Measurements from ENCODE around the gene TTC7B.
"Not testable (repeated sequence)": the region's sequence is repeated elsewhere in the genome, so short reads cannot be mapped to it uniquely, and the experiment has no call there.

The TTC7B gene, protein sequence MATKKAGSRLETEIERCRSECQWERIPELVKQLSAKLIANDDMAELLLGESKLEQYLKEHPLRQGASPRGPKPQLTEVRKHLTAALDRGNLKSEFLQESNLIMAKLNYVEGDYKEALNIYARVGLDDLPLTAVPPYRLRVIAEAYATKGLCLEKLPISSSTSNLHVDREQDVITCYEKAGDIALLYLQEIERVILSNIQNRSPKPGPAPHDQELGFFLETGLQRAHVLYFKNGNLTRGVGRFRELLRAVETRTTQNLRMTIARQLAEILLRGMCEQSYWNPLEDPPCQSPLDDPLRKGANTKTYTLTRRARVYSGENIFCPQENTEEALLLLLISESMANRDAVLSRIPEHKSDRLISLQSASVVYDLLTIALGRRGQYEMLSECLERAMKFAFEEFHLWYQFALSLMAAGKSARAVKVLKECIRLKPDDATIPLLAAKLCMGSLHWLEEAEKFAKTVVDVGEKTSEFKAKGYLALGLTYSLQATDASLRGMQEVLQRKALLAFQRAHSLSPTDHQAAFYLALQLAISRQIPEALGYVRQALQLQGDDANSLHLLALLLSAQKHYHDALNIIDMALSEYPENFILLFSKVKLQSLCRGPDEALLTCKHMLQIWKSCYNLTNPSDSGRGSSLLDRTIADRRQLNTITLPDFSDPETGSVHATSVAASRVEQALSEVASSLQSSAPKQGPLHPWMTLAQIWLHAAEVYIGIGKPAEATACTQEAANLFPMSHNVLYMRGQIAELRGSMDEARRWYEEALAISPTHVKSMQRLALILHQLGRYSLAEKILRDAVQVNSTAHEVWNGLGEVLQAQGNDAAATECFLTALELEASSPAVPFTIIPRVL

DNA sequence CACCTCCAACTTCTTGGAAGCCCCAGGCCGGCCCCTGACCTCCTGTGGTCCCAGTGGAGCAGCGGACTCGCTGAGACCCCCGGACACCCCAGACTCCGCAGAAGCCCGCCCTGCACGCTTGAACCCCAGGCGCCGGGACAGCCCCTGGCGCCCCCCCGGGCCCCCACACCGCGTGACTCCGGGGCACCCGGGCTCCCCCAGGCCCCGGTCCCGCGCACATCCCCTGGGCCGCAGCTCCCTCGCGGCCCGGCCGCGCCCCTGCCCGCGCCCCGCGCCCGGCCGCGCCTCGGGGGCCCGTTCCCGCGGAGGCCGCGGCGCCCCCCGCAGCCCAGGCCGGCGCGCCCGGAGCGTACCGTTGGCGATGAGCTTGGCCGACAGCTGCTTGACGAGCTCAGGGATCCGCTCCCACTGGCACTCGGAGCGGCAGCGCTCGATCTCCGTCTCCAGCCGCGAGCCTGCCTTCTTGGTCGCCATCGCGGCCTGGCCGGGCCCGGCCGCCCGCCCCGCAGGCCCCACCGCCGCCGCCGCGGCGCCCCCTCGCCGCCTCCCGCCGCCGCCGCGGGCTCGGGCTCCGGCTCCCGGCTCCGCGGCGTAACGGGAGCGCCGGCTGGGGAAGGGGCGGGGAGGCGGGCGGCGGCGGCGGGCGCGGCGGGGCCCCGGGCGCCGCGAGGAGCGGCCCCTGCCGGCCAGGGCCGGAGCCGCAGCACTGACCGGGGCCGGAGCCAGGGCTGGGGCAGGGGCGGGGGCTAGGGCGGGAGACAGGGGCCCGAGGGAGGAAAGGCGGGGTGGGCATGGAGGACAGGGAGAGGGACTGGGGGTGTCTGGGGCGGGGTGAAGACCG is at the start of gene TTC7B:
TTC7B (minus strand) TSS at position 609 of the 841 bp plus-strand sequence; CDS start at position 474, 135 bp downstream.
- peak; percentile 32 for DNase-seq (ENCODE audit: low spot score)

DNA sequence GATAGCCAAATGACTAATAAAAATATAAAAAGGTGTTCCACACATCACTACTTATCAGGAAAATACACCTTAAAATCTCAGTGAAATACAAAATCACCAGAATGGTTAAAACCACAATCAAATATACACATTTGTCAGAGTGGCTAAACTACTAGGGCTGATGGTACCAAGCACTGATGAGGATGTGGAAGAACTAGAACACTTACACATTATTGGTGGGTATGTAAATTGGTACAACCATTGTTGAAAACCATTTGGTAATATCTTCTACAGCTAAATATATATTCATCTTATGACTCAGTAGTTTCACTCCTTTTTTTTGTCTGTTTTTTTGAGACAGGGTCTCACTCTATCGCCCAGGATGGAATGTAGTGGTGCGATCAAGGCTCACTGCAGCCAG is 48.5 kb upstream of the TTC7B start:
- DNase-seq (ENCODE audit: low spot score), result no peak

DNA sequence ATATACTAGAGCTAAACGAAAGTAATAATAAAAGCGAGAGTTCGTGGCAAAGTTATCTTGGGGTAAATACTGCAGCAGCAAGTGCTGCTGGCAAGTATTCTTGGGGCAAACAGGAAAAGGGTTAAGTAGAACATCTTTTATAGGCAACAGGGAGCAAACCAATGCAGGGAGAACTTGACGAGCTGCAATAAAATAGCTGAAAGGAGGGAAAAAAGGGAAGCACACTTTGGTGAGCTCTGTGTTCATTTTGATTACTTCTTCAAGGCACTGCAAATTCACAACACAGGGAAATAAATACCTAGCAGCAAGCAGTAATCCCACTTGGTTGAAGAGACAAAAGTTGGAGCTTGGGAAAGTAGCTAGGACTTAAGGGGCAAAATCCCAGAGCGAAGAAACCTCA is 42.3 kb upstream of the TTC7B start:
- DNase-seq (ENCODE audit: low spot score), result no peak

DNA sequence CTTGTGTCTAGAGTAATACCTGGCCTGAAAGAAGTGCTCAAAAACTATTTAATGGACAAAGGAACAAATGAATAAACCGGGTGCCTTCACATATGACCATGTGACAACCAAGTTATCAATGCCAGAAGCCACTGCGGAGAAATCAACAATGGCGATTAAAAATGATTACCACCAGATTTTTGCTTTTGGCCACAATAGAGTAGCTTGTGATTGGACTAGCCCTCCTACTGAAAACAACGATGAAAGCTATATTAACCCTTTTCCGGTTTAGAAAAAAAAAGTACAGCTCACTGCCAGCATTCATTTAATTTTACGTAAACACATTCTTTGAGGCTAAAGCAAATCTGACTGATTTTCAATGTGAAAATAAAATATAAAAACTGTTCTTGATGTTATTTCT is 41.6 kb upstream of the TTC7B start:
- no peak for DNase-seq (ENCODE audit: low spot score)

DNA sequence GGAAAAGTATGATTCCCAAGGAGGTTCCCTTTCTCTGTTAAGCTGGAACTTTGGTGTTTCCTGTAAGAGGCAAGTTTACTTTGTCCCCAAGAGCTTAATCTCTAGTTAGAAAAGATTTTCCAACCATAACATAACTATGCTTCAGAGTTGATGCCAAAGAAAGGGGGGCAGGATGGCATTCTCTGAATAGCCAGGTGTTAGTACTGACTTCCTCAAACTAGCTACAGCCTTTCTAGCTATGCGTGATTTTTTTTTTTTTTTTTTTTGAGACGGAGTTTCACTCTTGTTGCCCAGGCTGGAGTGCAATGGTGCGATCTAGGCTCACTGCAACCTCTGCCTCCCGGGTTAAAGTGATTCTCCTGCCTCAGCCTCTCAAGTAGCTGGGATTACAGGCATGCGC is 39.9 kb upstream of the TTC7B start:
- DNase-seq (ENCODE audit: low spot score), result not testable (repeated sequence)

DNA sequence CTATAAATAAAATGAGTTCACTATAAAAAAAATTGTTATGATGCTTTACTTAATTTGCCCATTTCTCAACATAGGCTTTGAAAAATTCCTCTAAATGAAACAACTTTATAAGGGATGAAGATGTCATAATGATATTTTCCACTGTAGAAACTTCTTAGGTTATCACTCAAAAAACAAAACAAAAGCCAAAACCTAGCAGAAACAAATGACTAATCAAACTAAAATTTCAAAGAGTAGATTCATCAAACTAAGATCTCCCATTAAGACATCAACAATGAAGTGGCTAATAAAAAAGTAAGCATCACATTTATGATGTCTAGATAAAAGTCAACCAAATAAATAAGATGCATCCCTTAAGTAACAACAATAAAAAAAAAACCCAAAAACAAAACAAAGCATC is 36.9 kb upstream of the TTC7B start:
- no peak for DNase-seq (ENCODE audit: low spot score)

DNA sequence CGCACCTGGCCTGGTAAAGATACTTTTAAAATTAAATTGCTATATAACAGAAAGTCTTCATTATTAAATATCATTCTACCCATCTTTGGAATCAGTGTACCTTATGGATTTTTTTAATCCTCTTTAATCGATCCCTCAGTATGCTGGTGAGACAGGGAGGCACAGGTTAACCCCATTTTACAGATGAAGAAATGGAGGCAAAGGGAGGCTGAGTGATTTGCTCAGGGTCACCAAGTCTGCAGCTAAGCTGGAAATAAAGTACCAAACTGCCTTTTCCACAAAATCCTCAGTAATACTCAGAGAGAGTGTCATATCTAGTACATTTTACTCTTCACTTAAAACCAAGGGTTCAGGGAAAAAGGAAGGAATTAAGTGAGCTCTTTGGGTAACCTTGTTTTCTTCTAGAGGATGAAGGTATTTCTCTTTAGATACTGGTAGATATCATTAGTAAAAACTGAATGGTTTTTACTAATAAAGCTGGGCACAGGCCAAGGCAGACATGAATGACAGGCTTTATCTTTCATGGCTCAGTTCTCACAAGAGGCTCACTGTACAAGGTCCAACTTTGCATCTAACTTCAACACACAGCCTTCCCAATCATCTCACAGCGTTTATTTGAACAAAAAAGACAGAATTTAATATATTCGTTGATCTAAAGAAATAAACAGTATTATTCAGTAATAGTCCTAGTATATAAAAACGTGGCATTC is 35.3 kb upstream of the TTC7B start:
- DNase-seq (ENCODE audit: low spot score), result no peak

DNA sequence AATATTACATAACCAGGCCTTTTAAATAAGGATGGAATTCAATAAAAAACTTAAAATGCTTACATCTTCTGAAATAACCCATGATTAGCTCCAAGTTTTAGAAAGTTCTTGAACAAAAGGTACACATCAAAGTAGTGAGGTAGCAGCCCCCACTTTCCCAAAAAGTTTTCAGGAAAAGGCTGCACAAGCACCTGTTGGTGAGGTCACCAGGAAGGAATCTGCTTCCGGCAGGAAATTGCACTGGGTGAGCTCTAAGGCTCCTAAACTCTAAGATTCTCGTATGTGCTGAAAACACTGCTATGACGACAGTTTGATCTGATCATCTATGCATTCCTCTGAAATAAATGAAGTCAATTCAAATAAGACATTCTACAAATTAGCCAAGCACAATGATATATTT is 34.3 kb upstream of the TTC7B start:
- no peak for DNase-seq (ENCODE audit: low spot score)

DNA sequence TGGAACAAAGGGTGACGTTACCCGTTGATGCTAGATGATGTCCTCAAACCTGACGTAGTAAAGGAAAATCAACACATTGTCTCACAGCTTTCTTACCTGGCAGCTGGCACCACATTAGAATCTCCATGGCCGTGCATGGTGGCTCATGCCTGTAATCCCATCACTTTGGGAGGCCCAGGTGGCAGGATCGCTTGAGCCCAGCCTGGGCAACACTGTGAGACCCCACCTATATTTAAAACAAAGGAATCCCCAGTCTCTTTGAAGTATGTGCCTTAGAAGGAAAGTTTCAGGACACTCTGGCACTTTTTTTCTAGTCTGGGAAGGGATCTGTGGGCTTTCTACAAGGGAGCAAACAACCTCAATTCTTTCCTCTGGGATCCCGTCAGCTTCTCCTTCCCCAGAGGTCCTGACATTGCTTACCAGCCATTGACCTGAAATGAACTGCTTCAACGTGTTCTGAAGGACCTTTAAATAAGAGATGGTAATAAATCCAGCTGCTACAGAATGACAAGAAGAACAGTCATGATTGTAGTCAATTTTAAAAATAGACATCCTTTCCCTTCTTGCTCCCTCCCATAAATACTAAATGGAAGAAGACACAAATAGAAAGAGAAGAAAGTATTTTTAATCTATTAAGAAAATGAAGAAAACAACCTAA is 33.7 kb upstream of the TTC7B start:
- DNase-seq (ENCODE audit: low spot score), result no peak

DNA sequence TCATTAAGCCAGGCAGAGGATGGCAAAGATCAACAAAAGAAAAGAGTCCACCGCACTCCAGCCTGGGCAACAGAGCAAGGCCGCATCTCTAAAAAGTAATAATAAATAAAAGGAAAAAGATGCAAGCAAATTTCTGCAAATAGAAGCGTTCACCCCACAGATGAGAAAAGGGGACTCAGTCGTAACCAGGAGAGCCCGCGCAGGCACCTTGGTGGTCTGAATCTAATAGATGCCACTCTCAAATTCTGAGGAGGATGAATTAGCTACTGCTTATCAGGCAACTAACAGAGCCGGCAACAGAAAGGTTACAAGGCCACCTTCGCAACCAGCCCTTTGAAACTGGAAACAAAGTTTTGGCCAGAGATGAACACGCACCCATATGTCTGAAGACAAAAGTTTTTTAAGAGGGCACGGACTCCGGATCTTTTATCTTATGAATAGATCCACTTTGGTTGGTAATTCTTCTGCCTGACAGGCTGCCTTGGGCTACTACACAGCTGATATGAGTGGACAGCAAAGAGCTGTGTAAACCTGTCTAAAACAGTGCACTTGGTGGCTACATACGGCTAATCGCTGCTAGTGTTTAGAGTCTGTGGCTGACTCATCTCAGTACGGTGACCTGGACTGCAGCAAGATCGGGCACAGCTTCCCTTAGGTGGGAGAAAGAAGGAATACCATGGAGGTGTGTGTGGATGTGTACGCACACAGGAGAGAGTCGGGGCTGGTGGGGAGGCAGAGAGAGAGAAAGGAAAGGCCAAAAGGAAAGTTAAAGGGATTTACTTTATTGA is 32.9 kb upstream of the TTC7B start:
- no peak for DNase-seq (ENCODE audit: low spot score)

DNA sequence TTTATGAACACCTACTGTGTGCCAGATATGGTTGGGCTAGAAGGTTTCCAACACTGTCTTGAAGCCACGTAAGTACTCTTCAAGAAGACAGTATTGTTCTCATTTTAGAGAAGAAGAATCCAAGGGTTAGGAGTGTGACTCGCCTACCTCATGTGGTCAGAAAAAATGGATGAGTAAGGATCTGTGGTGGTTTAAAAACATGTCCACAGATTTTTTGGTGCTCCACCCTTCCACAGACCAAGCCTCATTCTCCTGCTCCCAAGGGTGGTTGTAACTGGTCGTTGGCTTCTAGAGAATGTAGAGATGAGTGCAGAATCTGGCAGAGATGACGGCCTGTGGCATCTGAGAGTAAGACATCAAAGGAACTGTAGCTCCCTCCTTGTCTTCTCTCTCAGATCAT is 30.3 kb upstream of the TTC7B start:
- DNase-seq (ENCODE audit: low spot score), result no peak

DNA sequence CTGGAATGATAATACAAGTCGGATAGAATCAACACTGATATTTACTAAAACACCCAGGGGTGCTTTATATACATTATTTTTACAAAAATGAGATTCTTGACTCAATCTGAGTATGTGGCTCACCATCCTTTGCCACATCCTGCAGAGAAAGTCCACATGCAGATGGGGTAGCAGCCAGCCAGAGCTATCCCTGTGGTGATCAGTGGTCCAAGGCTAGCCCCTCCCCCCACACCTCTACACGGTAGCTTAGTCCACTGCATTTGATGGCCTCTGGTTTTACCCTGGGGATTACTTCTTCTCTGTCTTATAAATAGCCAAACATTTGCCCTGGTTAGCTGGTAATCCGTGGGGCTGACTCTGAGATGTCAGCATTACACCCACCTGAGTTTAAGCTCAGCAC is 28.1 kb upstream of the TTC7B start:
- no peak for DNase-seq (ENCODE audit: low spot score)

DNA sequence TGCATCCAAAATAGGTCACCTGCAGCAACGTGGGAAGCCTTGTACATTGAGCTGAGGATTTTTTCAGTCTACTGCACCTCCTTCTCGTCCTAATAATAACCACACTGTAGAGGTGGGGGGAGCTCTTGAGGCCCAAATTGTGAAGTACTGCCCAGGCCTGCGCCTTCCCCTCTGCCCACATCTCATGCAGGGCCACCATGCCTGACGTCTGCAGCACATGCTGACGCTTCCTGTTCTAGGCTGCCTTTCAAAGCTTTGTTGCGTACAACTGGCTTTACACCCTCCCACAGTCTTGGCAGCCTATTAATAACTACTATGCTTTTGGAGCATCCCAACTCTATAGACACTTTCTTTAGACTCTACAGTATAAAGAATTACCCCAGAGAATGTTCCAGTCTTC is 26.5 kb upstream of the TTC7B start:
- no peak for DNase-seq (ENCODE audit: low spot score)

DNA sequence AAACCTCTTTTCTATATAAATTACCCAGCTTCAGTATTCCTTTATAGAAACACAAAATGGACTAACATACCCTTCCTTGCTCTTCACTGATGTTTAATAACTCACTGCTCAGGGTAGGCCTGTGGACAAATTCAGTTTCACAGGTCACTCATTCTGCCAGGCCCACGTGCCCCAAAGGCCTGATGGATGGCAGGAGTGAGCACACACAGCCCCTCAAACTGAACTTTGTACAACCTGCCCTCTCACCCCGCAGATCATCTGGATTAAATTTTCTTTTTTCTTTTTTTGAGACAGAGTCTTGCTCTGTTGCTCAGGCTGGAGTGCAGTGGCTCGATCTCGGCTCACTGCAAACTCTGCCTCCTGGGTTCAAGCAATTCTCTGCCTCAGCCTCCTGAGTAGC is 24.4 kb upstream of the TTC7B start:
- DNase-seq (ENCODE audit: low spot score), result not testable (repeated sequence)

DNA sequence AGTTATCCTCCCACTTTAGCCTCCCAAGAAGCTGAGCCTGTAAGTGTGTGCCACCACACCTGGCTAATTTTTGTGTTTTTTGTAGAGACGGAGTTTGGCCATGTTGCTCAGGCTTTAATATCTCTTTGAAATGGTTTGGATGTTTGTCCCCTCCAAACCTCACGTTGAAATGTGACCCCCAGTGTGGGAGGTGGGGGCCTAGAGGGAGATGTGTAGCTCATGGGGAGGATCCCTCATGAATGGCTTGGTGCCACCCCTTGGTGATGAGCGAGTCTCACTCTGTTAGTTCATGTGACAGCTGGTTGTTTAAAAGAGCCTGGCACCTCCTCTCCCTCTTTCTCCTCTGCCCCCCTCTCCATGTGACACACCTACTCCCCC is 23.6 kb upstream of the TTC7B start:
- no peak for DNase-seq (ENCODE audit: low spot score)

DNA sequence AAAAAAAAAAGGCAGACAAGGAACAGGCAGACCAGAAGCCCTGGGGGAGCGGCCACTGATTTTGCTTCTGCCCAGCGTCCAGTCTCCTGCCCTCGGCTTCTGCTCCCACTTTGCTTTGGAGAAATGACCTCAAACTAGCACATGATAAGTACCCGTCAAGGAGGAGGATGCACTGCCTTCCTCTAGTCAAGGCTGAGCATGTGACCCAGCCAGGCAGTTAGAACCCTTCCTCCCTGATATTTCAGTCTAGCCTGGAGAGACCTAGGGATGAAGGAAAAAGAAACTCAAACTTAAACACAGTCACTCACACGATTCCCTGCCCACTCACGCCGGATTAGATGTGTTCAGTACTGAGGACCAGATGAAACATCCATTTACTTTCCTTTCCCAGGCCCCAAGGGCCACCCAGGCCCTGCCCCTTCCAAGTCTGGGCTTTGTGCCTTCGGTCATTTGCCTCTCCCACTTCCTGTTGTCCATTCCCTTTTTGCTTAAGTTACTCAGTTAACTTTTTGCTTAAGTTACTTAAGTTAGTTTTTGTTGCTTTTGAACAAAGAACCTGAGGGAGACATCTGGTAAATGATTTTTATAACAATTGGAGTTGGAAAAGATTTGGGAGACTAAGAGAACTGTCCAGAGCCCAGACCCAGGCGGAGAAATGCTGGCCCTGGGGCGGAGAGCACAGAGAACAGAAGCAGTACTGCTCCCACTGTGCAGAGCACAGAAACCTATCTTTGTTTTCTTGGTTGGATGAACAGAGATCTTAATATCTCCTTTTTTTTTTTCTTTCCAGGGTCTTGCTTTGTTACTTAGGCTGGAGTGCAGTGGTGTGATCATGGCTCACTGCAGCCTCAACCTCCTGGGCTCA is 23.0 kb upstream of the TTC7B start:
- DNase-seq (ENCODE audit: low spot score), result no peak

DNA sequence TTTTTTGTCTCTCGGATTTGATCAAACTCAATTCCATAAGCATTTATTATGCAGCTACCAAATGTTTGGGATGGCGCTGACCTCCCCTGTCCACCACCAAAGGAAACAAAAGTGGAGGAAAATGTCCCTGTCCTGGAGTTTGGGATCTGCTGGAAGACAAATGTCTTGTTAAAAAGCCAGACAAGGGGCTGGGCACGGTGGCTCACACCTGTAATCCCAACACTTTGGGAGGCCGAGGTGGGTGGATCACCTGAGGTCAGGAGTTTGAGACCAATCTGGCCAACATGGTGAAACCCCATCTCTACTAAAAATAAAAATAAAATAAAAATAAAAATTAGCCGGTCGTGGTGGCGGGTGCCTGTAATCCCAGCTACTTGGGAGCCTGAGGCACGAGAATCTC is 22.3 kb upstream of the TTC7B start:
- not testable (repeated sequence) for DNase-seq (ENCODE audit: low spot score)

DNA sequence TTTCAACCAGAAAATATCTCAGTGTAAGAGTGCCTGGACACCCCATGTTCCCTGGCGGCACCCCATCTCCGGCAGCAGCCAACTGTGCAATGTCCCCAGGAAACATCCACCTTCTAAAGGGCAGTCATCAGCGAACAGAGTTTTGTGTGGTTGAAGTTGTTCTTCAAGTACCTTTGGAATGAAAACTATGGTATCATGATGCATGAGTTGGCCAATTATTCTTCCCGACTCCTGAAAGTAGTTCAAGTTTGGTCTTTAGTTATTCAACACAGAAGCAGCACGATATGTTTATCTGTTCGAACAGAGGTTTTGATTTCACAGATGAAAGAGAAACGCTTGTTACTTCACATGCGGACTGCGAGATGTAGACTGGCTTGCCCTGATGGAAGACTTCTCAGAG is 21.1 kb upstream of the TTC7B start:
- DNase-seq (ENCODE audit: low spot score), result no peak

DNA sequence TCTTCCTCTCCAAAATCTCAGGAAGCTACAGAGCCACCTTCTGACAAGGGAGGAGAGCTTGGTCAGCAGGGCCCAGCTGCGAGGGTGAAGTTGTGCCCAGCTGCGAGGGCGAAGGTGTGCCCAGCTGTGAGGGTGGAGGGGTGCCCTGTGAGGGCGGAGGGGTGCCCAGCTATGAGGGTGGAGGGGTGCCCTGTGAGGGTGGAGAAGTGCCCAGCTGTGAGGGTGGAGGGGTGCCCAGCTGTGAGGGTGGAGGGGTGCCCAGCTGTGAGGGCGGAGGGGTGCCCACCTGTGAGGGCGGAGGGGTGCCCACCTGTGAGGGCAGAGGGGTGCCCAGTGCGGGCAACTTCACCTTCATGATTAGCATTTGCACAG is 20.4 kb upstream of the TTC7B start:
- DNase-seq (ENCODE audit: low spot score), result no peak

DNA sequence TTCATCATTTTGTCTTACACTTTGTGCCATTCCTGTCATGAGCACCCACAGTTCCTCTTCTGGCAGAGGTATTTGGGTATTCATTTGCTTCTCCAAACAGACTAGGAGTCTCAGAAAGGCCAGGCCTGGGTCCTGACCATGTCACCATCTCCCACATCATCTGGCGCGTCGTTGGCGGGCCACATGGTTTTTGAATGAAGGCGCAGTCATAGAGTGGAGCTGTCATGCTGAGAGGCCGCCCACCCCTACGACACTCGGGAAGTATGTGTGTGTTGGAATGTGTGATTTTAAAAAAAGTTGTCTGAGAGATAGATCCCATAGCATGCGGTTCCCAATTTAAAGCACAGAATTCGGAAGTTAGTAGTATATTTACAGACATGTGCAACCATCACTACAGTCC is 15.6 kb upstream of the TTC7B start:
- no peak for DNase-seq (ENCODE audit: low spot score)
